ENCODE measurements around the gene SERPINB1. TPM values are rescaled to one million over a fixed set of nuclear protein-coding genes. Genes with fewer than 3 reads are reported as not detected.

The SERPINB1 gene
- total and polyA plus RNA-seq, 2 donors from 2014 or later: 37.4 to 86.4 TPM

DNA sequence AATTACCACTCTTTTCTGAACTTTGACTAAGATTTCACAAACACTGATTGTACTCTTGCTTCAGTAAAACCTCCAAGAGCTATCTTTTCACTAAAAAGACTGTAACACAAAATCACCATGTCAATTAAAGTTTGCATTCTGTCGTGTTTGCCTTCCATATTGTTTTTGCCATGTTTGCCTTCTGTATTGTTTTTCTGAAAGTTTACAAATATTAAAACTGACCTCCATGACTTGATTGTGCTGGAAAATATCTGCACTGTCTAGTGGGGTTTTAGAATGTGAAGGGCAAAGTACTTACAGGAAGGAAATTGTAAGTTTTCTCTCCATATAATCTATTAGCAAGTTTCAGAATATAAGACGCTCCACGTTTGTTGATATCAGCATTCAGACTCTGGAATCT, 3.4 kb downstream of the SERPINB1 start:
- FAIRE-seq (no peak), DNase-seq (no peak)
- Histone ChIP-seq H3K27ac (ENCODE audit: low read depth in 2 of 2, low read length in 2 of 2) (no peak overlapping the region), H3K36me3 (ENCODE audit: control insufficient read depth in 2 of 3, insufficient read depth in 3 of 3, low read length in 3 of 3) (peaks cover 0 to 43% (median 20%) of the 10 kb centered on the region in 3 donors), H3K9me3 (ENCODE audit: control insufficient read depth in 2 of 3, insufficient read depth in 1 of 3, low read length in 3 of 3) (no peaks in the 10 kb centered on the region), H3K4me3 (ENCODE audit: low read length in 3 of 3) (no peak overlapping the region), H3K4me1 (ENCODE audit: control insufficient read depth in 2 of 3, insufficient read depth in 2 of 3, low read depth in 1 of 3, low read length in 3 of 3) (peaks cover 0 to 18% (median 8%) of the 10 kb centered on the region in 3 donors), H3K27me3 (ENCODE audit: control insufficient read depth, insufficient read depth, low read length) (no peaks in the 10 kb centered on the region), H3K9ac (ENCODE audit: low read length in 3 of 3) (no peak overlapping the region)
- TF ChIP-seq, protein P1, sequence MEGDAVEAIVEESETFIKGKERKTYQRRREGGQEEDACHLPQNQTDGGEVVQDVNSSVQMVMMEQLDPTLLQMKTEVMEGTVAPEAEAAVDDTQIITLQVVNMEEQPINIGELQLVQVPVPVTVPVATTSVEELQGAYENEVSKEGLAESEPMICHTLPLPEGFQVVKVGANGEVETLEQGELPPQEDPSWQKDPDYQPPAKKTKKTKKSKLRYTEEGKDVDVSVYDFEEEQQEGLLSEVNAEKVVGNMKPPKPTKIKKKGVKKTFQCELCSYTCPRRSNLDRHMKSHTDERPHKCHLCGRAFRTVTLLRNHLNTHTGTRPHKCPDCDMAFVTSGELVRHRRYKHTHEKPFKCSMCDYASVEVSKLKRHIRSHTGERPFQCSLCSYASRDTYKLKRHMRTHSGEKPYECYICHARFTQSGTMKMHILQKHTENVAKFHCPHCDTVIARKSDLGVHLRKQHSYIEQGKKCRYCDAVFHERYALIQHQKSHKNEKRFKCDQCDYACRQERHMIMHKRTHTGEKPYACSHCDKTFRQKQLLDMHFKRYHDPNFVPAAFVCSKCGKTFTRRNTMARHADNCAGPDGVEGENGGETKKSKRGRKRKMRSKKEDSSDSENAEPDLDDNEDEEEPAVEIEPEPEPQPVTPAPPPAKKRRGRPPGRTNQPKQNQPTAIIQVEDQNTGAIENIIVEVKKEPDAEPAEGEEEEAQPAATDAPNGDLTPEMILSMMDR (IDR thresholded peaks at IDR 0.05; ENCODE audit: borderline replicate concordance, extremely low read depth, insufficient read depth): no peak
- intact Hi-C loops (cut with DNase I): no loop called here

DNA sequence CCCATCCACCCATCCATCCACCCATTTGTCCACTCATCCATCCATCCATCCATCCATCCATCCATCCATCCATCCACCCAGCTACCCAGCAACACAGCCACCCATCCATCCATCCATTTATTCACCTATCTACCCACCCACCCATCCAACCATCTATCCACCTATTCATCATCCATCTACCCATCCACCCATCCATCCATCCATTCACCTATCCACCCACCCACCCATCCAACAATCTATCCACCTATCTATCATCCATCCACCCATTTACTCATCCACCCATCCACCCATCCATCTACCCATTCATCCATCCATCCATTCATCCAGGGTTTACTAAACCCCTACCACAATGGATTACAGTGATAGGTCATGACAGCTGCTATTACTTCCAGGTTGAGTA, 7.4 kb downstream of the SERPINB1 start:
- no peak for DNase-seq
- FAIRE-seq: no peak
- TF ChIP-seq, protein P1 (IDR thresholded peaks at IDR 0.05; ENCODE audit: borderline replicate concordance, extremely low read depth, insufficient read depth): no peak
- H3K27ac ChIP-seq (ENCODE audit: low read depth in 2 of 2, low read length in 2 of 2): no peak overlapping the region
- no peak overlapping the region for H3K9ac ChIP-seq (ENCODE audit: low read length in 3 of 3)
- H3K36me3 ChIP-seq (ENCODE audit: control insufficient read depth in 2 of 3, insufficient read depth in 3 of 3, low read length in 3 of 3): peaks cover 0 to 45% (median 20%) of the 10 kb centered on the region in 3 donors
- H3K27me3 ChIP-seq (ENCODE audit: control insufficient read depth, insufficient read depth, low read length): no peaks in the 10 kb centered on the region
- intact Hi-C loops (cut with DNase I): no loop called here
- no peaks in the 10 kb centered on the region for H3K4me1 ChIP-seq (ENCODE audit: control insufficient read depth in 2 of 3, insufficient read depth in 2 of 3, low read depth in 1 of 3, low read length in 3 of 3)
- no peak overlapping the region for H3K4me3 ChIP-seq (ENCODE audit: low read length in 3 of 3)
- H3K9me3 ChIP-seq (ENCODE audit: control insufficient read depth in 2 of 3, insufficient read depth in 1 of 3, low read length in 3 of 3): no peaks in the 10 kb centered on the region

DNA sequence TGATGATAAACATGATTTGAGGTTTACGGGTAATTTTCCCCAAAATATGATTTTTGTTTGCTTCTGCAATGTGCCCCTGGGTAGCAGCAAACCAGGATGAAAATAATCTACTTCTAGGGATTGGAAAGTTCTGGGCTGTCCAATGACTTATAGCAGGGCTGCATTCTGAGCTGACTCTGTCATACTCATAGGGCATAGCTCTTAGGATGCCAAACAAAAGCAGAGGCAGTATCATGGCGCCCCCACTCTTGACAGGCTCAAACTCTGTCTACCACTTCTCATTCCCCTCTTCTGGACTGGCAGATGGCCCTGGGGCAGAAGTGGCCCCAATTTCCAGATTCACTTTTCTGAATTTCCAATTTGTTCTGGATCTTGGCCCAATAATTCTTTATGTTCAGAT, 10.3 kb downstream of the SERPINB1 start:
- Histone ChIP-seq H3K27ac (ENCODE audit: low read depth in 2 of 2, low read length in 2 of 2) (no peak overlapping the region), H3K4me3 (ENCODE audit: low read length in 3 of 3) (no peak overlapping the region), H3K36me3 (ENCODE audit: control insufficient read depth in 2 of 3, insufficient read depth in 3 of 3, low read length in 3 of 3) (peaks cover 0 to 31% (median 14%) of the 10 kb centered on the region in 3 donors), H3K9me3 (ENCODE audit: control insufficient read depth in 2 of 3, insufficient read depth in 1 of 3, low read length in 3 of 3) (no peaks in the 10 kb centered on the region), H3K9ac (ENCODE audit: low read length in 3 of 3) (no peak overlapping the region), H3K27me3 (ENCODE audit: control insufficient read depth, insufficient read depth, low read length) (no peaks in the 10 kb centered on the region), H3K4me1 (ENCODE audit: control insufficient read depth in 2 of 3, insufficient read depth in 2 of 3, low read depth in 1 of 3, low read length in 3 of 3) (no peaks in the 10 kb centered on the region)
- FAIRE-seq (no peak), DNase-seq (no peak)
- TF ChIP-seq, protein P1 (IDR thresholded peaks at IDR 0.05; ENCODE audit: borderline replicate concordance, extremely low read depth, insufficient read depth): no peak
- intact Hi-C loops (cut with DNase I): no loop called here

DNA sequence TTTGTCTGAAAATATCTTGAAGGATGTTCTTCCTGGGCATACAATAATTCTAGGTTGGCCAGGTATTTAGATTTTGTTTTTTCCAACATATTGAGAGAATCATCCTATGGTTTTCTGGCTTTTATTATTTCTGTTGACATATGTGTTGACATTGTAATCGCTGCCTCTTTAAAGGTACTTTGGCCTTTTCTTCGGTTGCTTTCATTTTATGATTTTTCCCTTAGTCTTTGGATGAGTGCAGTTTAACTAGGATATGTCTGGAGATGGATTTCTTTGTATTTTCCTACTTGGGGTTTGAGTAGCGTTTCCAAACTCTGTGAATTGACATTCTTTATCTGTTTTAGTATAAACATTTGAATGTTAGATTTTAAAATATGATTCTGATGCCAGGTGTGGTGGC, 11.5 kb downstream of the SERPINB1 start:
- FAIRE-seq (no peak), DNase-seq (no peak)
- Histone ChIP-seq H3K9ac (ENCODE audit: low read length in 3 of 3) (no peak overlapping the region), H3K27ac (ENCODE audit: low read depth in 2 of 2, low read length in 2 of 2) (no peak overlapping the region), H3K4me1 (ENCODE audit: control insufficient read depth in 2 of 3, insufficient read depth in 2 of 3, low read depth in 1 of 3, low read length in 3 of 3) (no peaks in the 10 kb centered on the region), H3K36me3 (ENCODE audit: control insufficient read depth in 2 of 3, insufficient read depth in 3 of 3, low read length in 3 of 3) (peaks cover 0 to 20% (median 8%) of the 10 kb centered on the region in 3 donors), H3K4me3 (ENCODE audit: low read length in 3 of 3) (no peak overlapping the region), H3K27me3 (ENCODE audit: control insufficient read depth, insufficient read depth, low read length) (no peaks in the 10 kb centered on the region), H3K9me3 (ENCODE audit: control insufficient read depth in 2 of 3, insufficient read depth in 1 of 3, low read length in 3 of 3) (no peaks in the 10 kb centered on the region)
- intact Hi-C loops (cut with DNase I): no loop called here
- TF ChIP-seq, protein P1 (IDR thresholded peaks at IDR 0.05; ENCODE audit: borderline replicate concordance, extremely low read depth, insufficient read depth): no peak

All from kidney (tissue), 14 donors.